HG03460 (cell line): ENCODE measurements around the gene ERH.
A peak's percentile ranks its signal among the peaks of the same experiment; 100 is the strongest.

Source experiments
- ATAC-seq: cut with Tn5 transposase; IDR thresholded peaks from one replicate; pipeline ENCODE4 v1.9.1; 2021; ENCODE audit not compliant: unreplicated experiment

The ERH gene

GRCh38 chr14:69356903-69357543, 41.1 kb downstream of the ERH start:
- no peak for ATAC-seq

- no peak for ATAC-seq
Measured at GRCh38 chr14:69355607-69356281, 42.4 kb downstream of the ERH start.

- ATAC-seq: no peak
Measured at GRCh38 chr14:69355154-69355597, 42.9 kb downstream of the ERH start.

- peak; percentile 89 for ATAC-seq
Measured at GRCh38 chr14:69354383-69355153, 43.5 kb downstream of the ERH start.

- no peak for ATAC-seq
Measured at GRCh38 chr14:69353168-69353567, 44.9 kb downstream of the ERH start.

- ATAC-seq: no peak
Measured at GRCh38 chr14:69351911-69352310, 46.2 kb downstream of the ERH start.

- ATAC-seq: no peak
Measured at GRCh38 chr14:69351385-69351784, 46.7 kb downstream of the ERH start.

GRCh38 chr14:69350892-69351291, 47.2 kb downstream of the ERH start:
- ATAC-seq: no peak

- ATAC-seq: no peak
Measured at GRCh38 chr14:69349091-69349777, 48.9 kb downstream of the ERH start.

GRCh38 chr14:69346710-69347109, 51.4 kb downstream of the ERH start:
- ATAC-seq: no peak

GRCh38 chr14:69345402-69345801, 52.7 kb downstream of the ERH start:
- ATAC-seq: no peak

- no peak for ATAC-seq
Measured at GRCh38 chr14:69344171-69344570, 53.9 kb downstream of the ERH start.

GRCh38 chr14:69342928-69343525, 55.1 kb downstream of the ERH start:
- no peak for ATAC-seq

GRCh38 chr14:69339426-69339825, 58.7 kb downstream of the ERH start:
- ATAC-seq: no peak

GRCh38 chr14:69337984-69338383, 60.1 kb downstream of the ERH start:
- ATAC-seq: no peak

GRCh38 chr14:69335371-69335771, 62.7 kb downstream of the ERH start:
- ATAC-seq: no peak

- ATAC-seq: no peak
Measured at GRCh38 chr14:69334576-69334975, 63.5 kb downstream of the ERH start.

GRCh38 chr14:69333791-69334337, 64.2 kb downstream of the ERH start:
- ATAC-seq: no peak

- no peak for ATAC-seq
Measured at GRCh38 chr14:69332782-69333395, 65.2 kb downstream of the ERH start.

GRCh38 chr14:69331206-69331605, 66.9 kb downstream of the ERH start:
- ATAC-seq: no peak
